ENCODE data around the gene FAM98B. TPM values are rescaled to one million over a fixed set of nuclear protein-coding genes. Genes with fewer than 3 reads are reported as not detected.

Gene FAM98B
- total RNA-seq, 1 experiment from 2014 or later, result 27.2 TPM

GRCh38 chr15:38440353-38441129 lies 13.4 kb upstream of the FAM98B start:
- H3K36me3 ChIP-seq, result no peaks in the 10 kb centered on the region
- no peaks in the 10 kb centered on the region for H3K27me3 ChIP-seq
- no peak overlapping the region for H3K27ac ChIP-seq
- no peaks in the 10 kb centered on the region for H3K9me3 ChIP-seq (replicated peaks)
- peak; percentile 32 to 81 for DNase-seq
- no peak overlapping the region for H3K4me3 ChIP-seq
- H3K4me1 ChIP-seq, result no peaks in the 10 kb centered on the region

GRCh38 chr15:38441130-38441519 lies 12.8 kb upstream of the FAM98B start:
- H3K4me3 ChIP-seq, result no peak overlapping the region
- no peaks in the 10 kb centered on the region for H3K4me1 ChIP-seq
- H3K36me3 ChIP-seq, result no peaks in the 10 kb centered on the region
- no peaks in the 10 kb centered on the region for H3K9me3 ChIP-seq (replicated peaks)
- no peaks in the 10 kb centered on the region for H3K27me3 ChIP-seq
- DNase-seq, result no peak
- no peak overlapping the region for H3K27ac ChIP-seq

GRCh38 chr15:38454696-38455090 lies 766 bp downstream of the FAM98B start:
- peak overlapping the region; percentile 84 for H3K27ac ChIP-seq
- no peaks in the 10 kb centered on the region for H3K4me1 ChIP-seq
- no peaks in the 10 kb centered on the region for H3K36me3 ChIP-seq
- DNase-seq, result no peak
- H3K27me3 ChIP-seq, result no peaks in the 10 kb centered on the region
- peak overlapping the region; percentile 95 for H3K4me3 ChIP-seq
- no peaks in the 10 kb centered on the region for H3K9me3 ChIP-seq (replicated peaks)

GRCh38 chr15:38455092-38455491 lies 1.2 kb downstream of the FAM98B start:
- no peak overlapping the region for H3K27ac ChIP-seq
- no peak for DNase-seq
- H3K4me1 ChIP-seq, result no peaks in the 10 kb centered on the region
- no peaks in the 10 kb centered on the region for H3K9me3 ChIP-seq (replicated peaks)
- H3K4me3 ChIP-seq, result peak overlapping the region; percentile 95
- H3K36me3 ChIP-seq, result no peaks in the 10 kb centered on the region
- H3K27me3 ChIP-seq, result no peaks in the 10 kb centered on the region

GRCh38 chr15:38458646-38459045 lies 4.7 kb downstream of the FAM98B start:
- Histone ChIP-seq H3K4me1 (no peaks in the 10 kb centered on the region), H3K27me3 (no peaks in the 10 kb centered on the region), H3K27ac (no peak overlapping the region), H3K9me3 (replicated peaks) (no peaks in the 10 kb centered on the region), H3K4me3 (no peak overlapping the region), H3K36me3 (no peaks in the 10 kb centered on the region; the same call in 1 of the 2 replicates)
- no peak for DNase-seq

- no peaks in the 10 kb centered on the region for H3K27me3 ChIP-seq
- no peak overlapping the region for H3K4me3 ChIP-seq
- H3K36me3 ChIP-seq, result no peaks in the 10 kb centered on the region; the same call in 1 of the 2 replicates
- no peak overlapping the region for H3K27ac ChIP-seq
- H3K4me1 ChIP-seq, result no peaks in the 10 kb centered on the region
- DNase-seq, result no peak
- H3K9me3 ChIP-seq (replicated peaks), result no peaks in the 10 kb centered on the region
Observed at GRCh38 chr15:38459480-38459879, 5.6 kb downstream of the FAM98B start.

GRCh38 chr15:38460543-38460942 lies 6.6 kb downstream of the FAM98B start:
- no peaks in the 10 kb centered on the region for H3K9me3 ChIP-seq (replicated peaks)
- no peaks in the 10 kb centered on the region for H3K27me3 ChIP-seq
- H3K36me3 ChIP-seq, result no peaks in the 10 kb centered on the region; the same call in 1 of the 2 replicates
- no peaks in the 10 kb centered on the region for H3K4me1 ChIP-seq
- no peak for DNase-seq
- H3K27ac ChIP-seq, result no peak overlapping the region
- no peak overlapping the region for H3K4me3 ChIP-seq

- Histone ChIP-seq H3K36me3 (no peaks in the 10 kb centered on the region; the same call in 1 of the 2 replicates), H3K9me3 (replicated peaks) (no peaks in the 10 kb centered on the region), H3K4me1 (no peaks in the 10 kb centered on the region), H3K27ac (no peak overlapping the region), H3K4me3 (no peak overlapping the region), H3K27me3 (no peaks in the 10 kb centered on the region)
- no peak for DNase-seq
Observed at GRCh38 chr15:38461066-38461833, 7.3 kb downstream of the FAM98B start.

GRCh38 chr15:38463893-38464292 lies 10.0 kb downstream of the FAM98B start:
- no peak for DNase-seq
- no peaks in the 10 kb centered on the region for H3K4me1 ChIP-seq
- H3K36me3 ChIP-seq, result peaks cover 6% of the 10 kb centered on the region; the same call in 1 of the 2 replicates
- no peaks in the 10 kb centered on the region for H3K9me3 ChIP-seq (replicated peaks)
- H3K27me3 ChIP-seq, result no peaks in the 10 kb centered on the region
- no peak overlapping the region for H3K27ac ChIP-seq
- no peak overlapping the region for H3K4me3 ChIP-seq

GRCh38 chr15:38464675-38465074 lies 10.7 kb downstream of the FAM98B start:
- H3K27ac ChIP-seq, result no peak overlapping the region
- H3K9me3 ChIP-seq (replicated peaks), result no peaks in the 10 kb centered on the region
- H3K4me3 ChIP-seq, result no peak overlapping the region
- no peaks in the 10 kb centered on the region for H3K4me1 ChIP-seq
- no peak for DNase-seq
- H3K36me3 ChIP-seq, result peaks cover 6% of the 10 kb centered on the region; the same call in 1 of the 2 replicates
- no peaks in the 10 kb centered on the region for H3K27me3 ChIP-seq

- no peaks in the 10 kb centered on the region for H3K4me1 ChIP-seq
- DNase-seq, result no peak
- H3K27ac ChIP-seq, result no peak overlapping the region
- no peak overlapping the region for H3K4me3 ChIP-seq
- H3K27me3 ChIP-seq, result no peaks in the 10 kb centered on the region
- H3K36me3 ChIP-seq, result peaks cover 30% of the 10 kb centered on the region
- H3K9me3 ChIP-seq (replicated peaks), result no peaks in the 10 kb centered on the region
Observed at GRCh38 chr15:38470816-38471215, 16.9 kb downstream of the FAM98B start.

GRCh38 chr15:38471974-38472373 lies 18.0 kb downstream of the FAM98B start:
- Histone ChIP-seq H3K9me3 (replicated peaks) (no peaks in the 10 kb centered on the region), H3K27ac (no peak overlapping the region), H3K4me1 (no peaks in the 10 kb centered on the region), H3K4me3 (no peak overlapping the region), H3K36me3 (peaks cover 30% of the 10 kb centered on the region), H3K27me3 (no peaks in the 10 kb centered on the region)
- no peak for DNase-seq

- Histone ChIP-seq H3K4me1 (no peaks in the 10 kb centered on the region), H3K36me3 (peaks cover 37% of the 10 kb centered on the region), H3K27ac (no peak overlapping the region), H3K9me3 (replicated peaks) (no peaks in the 10 kb centered on the region), H3K4me3 (no peak overlapping the region), H3K27me3 (no peaks in the 10 kb centered on the region)
- peak; percentile 17 to 77 for DNase-seq
Observed at GRCh38 chr15:38474155-38474757, 20.3 kb downstream of the FAM98B start.

- Histone ChIP-seq H3K4me3 (no peak overlapping the region), H3K27ac (no peak overlapping the region)
- no peak for DNase-seq
Observed at GRCh38 chr15:38475361-38475760, 21.4 kb downstream of the FAM98B start.

GRCh38 chr15:38476120-38476519 lies 22.2 kb downstream of the FAM98B start:
- DNase-seq, result no peak
- Histone ChIP-seq H3K4me1 (no peaks in the 10 kb centered on the region), H3K27ac (no peak overlapping the region), H3K9me3 (replicated peaks) (no peaks in the 10 kb centered on the region), H3K27me3 (no peaks in the 10 kb centered on the region), H3K36me3 (peaks cover 41% of the 10 kb centered on the region), H3K4me3 (no peak overlapping the region)

More at GRCh38 chr15:38475361-38475760, 21.4 kb downstream of the FAM98B start:
- peaks cover 37% of the 10 kb centered on the region for H3K36me3 ChIP-seq
- no peaks in the 10 kb centered on the region for H3K9me3 ChIP-seq (replicated peaks)
- H3K27me3 ChIP-seq, result no peaks in the 10 kb centered on the region
- H3K4me1 ChIP-seq, result no peaks in the 10 kb centered on the region

Data from SJCRH30 (cell line).